ENCODE measurements around the gene PDGFC. TPM values are rescaled to one million over a fixed set of nuclear protein-coding genes. Genes with fewer than 3 reads are reported as not detected.

Gene PDGFC
- total RNA-seq, 1 experiment from 2014 or later: 4.5 TPM

- WGBS (ENCODE audit: extremely low coverage, insufficient read length, low lambda C conversion rate): no CpG with 5 or more reads among the region's 1 CpG
- no peak overlapping the region for H3K27ac ChIP-seq (ENCODE audit: insufficient read length, low read depth, low read length)
- H3K4me1 ChIP-seq (ENCODE audit: insufficient read depth, low read length): no peaks in the 10 kb centered on the region
- no peak overlapping the region for H2BK120ac ChIP-seq (ENCODE audit: low read depth, low read length, poor library complexity, severe bottlenecking)
- no peak overlapping the region for H2BK15ac ChIP-seq (ENCODE audit: low read depth, low read length)
- H3K79me2 ChIP-seq (ENCODE audit: insufficient read depth, low read length): no peaks in the 10 kb centered on the region
- no peak for TF ChIP-seq CTCF (conservative IDR thresholded peaks at IDR 0.05)
- H3K4me1 Mint-ChIP-seq: peaks cover 22 to 27% of the 10 kb centered on the region in 2 experiments
- H4K91ac ChIP-seq (ENCODE audit: insufficient read length, low read depth, low read length): no peak overlapping the region
- H2BK20ac ChIP-seq (ENCODE audit: low read depth, low read length, poor library complexity, severe bottlenecking): no peak overlapping the region
- no peak overlapping the region for H2AK5ac ChIP-seq (ENCODE audit: insufficient read length, low read length)
- H3K79me1 ChIP-seq (ENCODE audit: insufficient read depth, low read depth, low read length, poor library complexity, severe bottlenecking): no peaks in the 10 kb centered on the region
- no peaks in the 10 kb centered on the region for H4K20me1 ChIP-seq (ENCODE audit: control insufficient read depth, insufficient read depth, insufficient read length)
- H3K23ac ChIP-seq (ENCODE audit: insufficient read length, low read depth, low read length): no peak overlapping the region
- H3K27me3 ChIP-seq (ENCODE audit: insufficient read depth, low read length): peaks cover 2% of the 10 kb centered on the region; the same call in 1 of the 2 replicates
- H3K9me3 Mint-ChIP-seq: no peaks in the 10 kb centered on the region
- H3K14ac ChIP-seq (ENCODE audit: insufficient read depth, low read length): no peak overlapping the region
- H3K18ac ChIP-seq (ENCODE audit: insufficient read length, low read depth, low read length): no peak overlapping the region
- H3K9me3 ChIP-seq (ENCODE audit: control insufficient read depth, low read depth, low read length): no peaks in the 10 kb centered on the region
- no peak for DNase-seq
- H3K27ac Mint-ChIP-seq: no peak overlapping the region; a peak in 1 of 7 replicates
- no peak overlapping the region for H4K5ac ChIP-seq (ENCODE audit: insufficient read length, low read depth, low read length)
- no peak overlapping the region for H3K4me3 Mint-ChIP-seq
- H3K4me2 ChIP-seq (ENCODE audit: insufficient read depth, insufficient read length, low read length): no peak overlapping the region
- no peak overlapping the region for H2BK5ac ChIP-seq (ENCODE audit: insufficient read length, low read length)
- no peak overlapping the region for H2AFZ ChIP-seq (ENCODE audit: low read length)
- H3K23me2 ChIP-seq (ENCODE audit: insufficient read length, low read depth, low read length, poor library complexity, severe bottlenecking): peaks cover 14% of the 10 kb centered on the region
- no peaks in the 10 kb centered on the region for H3K36me3 Mint-ChIP-seq (ENCODE audit: insufficient read depth in 1 of 3, low read depth in 3 of 3)
- no peak overlapping the region for H4K8ac ChIP-seq (replicated peaks; ENCODE audit: insufficient read length, low read depth, low read length)
- H3K4ac ChIP-seq (ENCODE audit: low read depth, low read length): no peak overlapping the region
- H3K9ac ChIP-seq (ENCODE audit: extremely low read depth, insufficient read length, low read length): no peak overlapping the region
- peaks cover 22% of the 10 kb centered on the region for H3K27me3 Mint-ChIP-seq (ENCODE audit: low read depth)
- no peak overlapping the region for H3T11ph ChIP-seq (ENCODE audit: low read length)
- no peak overlapping the region for H2BK12ac ChIP-seq (ENCODE audit: insufficient read length, low read depth, low read length)
- no peak overlapping the region for H3K56ac ChIP-seq (ENCODE audit: insufficient read length, low read depth, low read length)
Measured at GRCh38 chr4:156974264-156974663, 2.7 kb upstream of the PDGFC start.
